Neural progenitor cell (in vitro differentiated cells): ENCODE results near the gene DNAJC8.

ENCODE experiments used
- EZH2 ChIP-seq: fragments of 200-600 bp; sonication (generic); IDR thresholded peaks from 2 replicates; pipeline ENCODE4 v1.6.1; 2017; ENCODE audit warnings: antibody characterized with exemption, mild to moderate bottlenecking, moderate library complexity
- TF ChIP-seq, protein P1 (sequence below): fragments of 200-600 bp; sonication (generic); IDR thresholded peaks from 2 replicates; pipeline ENCODE4 v1.5.1; 2017; ENCODE audit warnings: antibody characterized with exemption, mild to moderate bottlenecking

DNA sequence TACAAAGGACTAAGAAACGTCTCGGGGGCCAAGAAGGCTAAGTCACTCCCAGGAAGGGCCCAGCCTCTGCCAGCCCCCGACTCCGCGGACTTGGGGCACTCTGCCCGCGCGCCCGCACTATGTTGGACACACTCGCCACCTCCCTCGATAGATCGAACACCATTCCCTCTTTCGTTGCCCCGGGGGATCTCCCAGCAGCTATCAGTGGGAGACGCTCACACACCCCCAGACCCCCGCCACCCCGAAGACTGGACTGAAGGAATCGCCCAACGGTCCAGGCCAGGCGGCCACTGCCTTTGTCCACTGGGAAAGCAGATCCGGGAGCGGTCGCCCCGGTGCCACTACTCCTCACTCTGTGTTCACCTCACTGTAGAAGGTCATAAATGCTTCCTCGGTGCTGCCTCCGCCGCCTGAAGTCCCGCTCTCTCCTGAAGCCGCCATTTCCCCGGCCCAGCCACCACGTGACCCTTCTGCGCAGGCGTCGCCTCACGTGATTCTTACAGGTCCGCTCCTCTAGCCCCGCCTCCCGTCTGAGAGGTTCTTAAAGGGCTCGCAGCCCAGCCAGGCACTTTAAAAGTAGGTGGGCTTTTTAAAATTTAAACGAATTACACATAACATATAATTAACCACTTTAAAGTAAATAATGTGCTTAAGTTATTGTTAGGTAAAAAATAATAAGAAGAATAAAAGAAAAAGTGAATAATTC, at the start of gene DNAJC8:
- TF ChIP-seq, protein P1, sequence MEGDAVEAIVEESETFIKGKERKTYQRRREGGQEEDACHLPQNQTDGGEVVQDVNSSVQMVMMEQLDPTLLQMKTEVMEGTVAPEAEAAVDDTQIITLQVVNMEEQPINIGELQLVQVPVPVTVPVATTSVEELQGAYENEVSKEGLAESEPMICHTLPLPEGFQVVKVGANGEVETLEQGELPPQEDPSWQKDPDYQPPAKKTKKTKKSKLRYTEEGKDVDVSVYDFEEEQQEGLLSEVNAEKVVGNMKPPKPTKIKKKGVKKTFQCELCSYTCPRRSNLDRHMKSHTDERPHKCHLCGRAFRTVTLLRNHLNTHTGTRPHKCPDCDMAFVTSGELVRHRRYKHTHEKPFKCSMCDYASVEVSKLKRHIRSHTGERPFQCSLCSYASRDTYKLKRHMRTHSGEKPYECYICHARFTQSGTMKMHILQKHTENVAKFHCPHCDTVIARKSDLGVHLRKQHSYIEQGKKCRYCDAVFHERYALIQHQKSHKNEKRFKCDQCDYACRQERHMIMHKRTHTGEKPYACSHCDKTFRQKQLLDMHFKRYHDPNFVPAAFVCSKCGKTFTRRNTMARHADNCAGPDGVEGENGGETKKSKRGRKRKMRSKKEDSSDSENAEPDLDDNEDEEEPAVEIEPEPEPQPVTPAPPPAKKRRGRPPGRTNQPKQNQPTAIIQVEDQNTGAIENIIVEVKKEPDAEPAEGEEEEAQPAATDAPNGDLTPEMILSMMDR = no peak
- TF ChIP-seq EZH2 = no peak
